Karpas-422 (cell line): ENCODE data around the gene ATP13A5. TPM values are rescaled to one million over a fixed set of nuclear protein-coding genes. Genes with fewer than 3 reads are reported as not detected.

ENCODE experiments used
- DNase-seq: peaks from one replicate; pipeline ENCODE4 v3.0.0-alpha.2; 2015
- H2AFZ ChIP-seq: fragments of 200-600 bp; sonication (generic); 2 replicates; pipeline ENCODE4 v1.6.1; 2014; ENCODE audit warnings: antibody characterized with exemption, low read length, mixed read lengths
- H3K27ac ChIP-seq: fragments of 200-600 bp; sonication (generic); 2 replicates; pipeline ENCODE4 v1.5.1; 2014; ENCODE audit warnings: mild to moderate bottlenecking, low read length, moderate library complexity
- H3K27me3 ChIP-seq: fragments of 200-600 bp; sonication (generic); 2 replicates; pipeline ENCODE4 v1.6.1; 2014; ENCODE audit warnings: low read length, mixed read lengths
- H3K36me3 ChIP-seq: fragments of 200-600 bp; sonication (generic); 2 replicates; pipeline ENCODE4 v1.6.1; 2014; ENCODE audit warnings: low read length, mixed read lengths; ENCODE audit not compliant: insufficient read depth
- H3K4me1 ChIP-seq: fragments of 200-600 bp; sonication (generic); 2 replicates; pipeline ENCODE4 v1.6.1; 2014; ENCODE audit warnings: mild to moderate bottlenecking, low read length, mixed read lengths
- H3K4me2 ChIP-seq: fragments of 200-600 bp; sonication (generic); 2 replicates; pipeline ENCODE4 v1.6.1; 2014; ENCODE audit warnings: low read length, low read depth, mild to moderate bottlenecking; ENCODE audit not compliant: poor library complexity, severe bottlenecking
- H3K4me3 ChIP-seq: fragments of 200-600 bp; sonication (generic); 2 replicates; pipeline ENCODE4 v1.5.1; 2014; ENCODE audit warnings: mild to moderate bottlenecking, antibody characterized with exemption, low read length, mixed read lengths
- H3K79me2 ChIP-seq: fragments of 200-600 bp; sonication (generic); 2 replicates; pipeline ENCODE4 v1.6.1; 2014; ENCODE audit warnings: mild to moderate bottlenecking, low read length, mixed read lengths
- H3K9ac ChIP-seq: fragments of 200-600 bp; sonication (generic); 2 replicates; pipeline ENCODE4 v1.6.0; 2014; ENCODE audit warnings: low read length
- H3K9me2 ChIP-seq: fragments of 200-600 bp; sonication (generic), shearing (Covaris generic); replicated peaks from 2 replicates; pipeline ENCODE4 v1.6.0; 2014; ENCODE audit warnings: mild to moderate bottlenecking, low read length, moderate library complexity; ENCODE audit not compliant: insufficient read depth
- H3K9me3 ChIP-seq: fragments of 300-700, 200-600 bp; sonication (generic); 2 replicates; pipeline ENCODE4 v1.6.1; 2014; ENCODE audit warnings: low read length, mixed read lengths
- H4K20me1 ChIP-seq: fragments of 200-600 bp; sonication (generic); 2 replicates; pipeline ENCODE4 v1.6.1; 2014; ENCODE audit warnings: mild to moderate bottlenecking, antibody characterized with exemption, low read length, low read depth; ENCODE audit not compliant: insufficient read depth
- total RNA-seq: library from RNA; depleted of rRNA; stranded (reverse); fragments of >200 nt; shearing (Covaris generic); gene quantifications from 2 replicates; pipeline ENCODE4 v1.2.3, GENCODE V29; 2014; ENCODE audit warnings: low replicate concordance

ATP13A5 gene
- total RNA-seq, 1 experiment from 2014 or later, result not detected

- no peak overlapping the region for H3K4me3 ChIP-seq
- no peaks in the 10 kb centered on the region for H3K36me3 ChIP-seq
- no peak overlapping the region for H3K27ac ChIP-seq
- H3K9me3 ChIP-seq, result no peaks in the 10 kb centered on the region
- H3K27me3 ChIP-seq, result no peaks in the 10 kb centered on the region
- no peaks in the 10 kb centered on the region for H4K20me1 ChIP-seq
- no peaks in the 10 kb centered on the region for H3K79me2 ChIP-seq
- H3K9me2 ChIP-seq, result no peaks in the 10 kb centered on the region
- no peak for DNase-seq
- H2AFZ ChIP-seq, result no peak overlapping the region
- H3K4me2 ChIP-seq, result no peak overlapping the region
- peaks cover 1% of the 10 kb centered on the region for H3K4me1 ChIP-seq
- H3K9ac ChIP-seq, result no peak overlapping the region
These were observed 36.0 kb downstream of the ATP13A5 start for GRCh38 chr3:193342551-193342950.

DNA sequence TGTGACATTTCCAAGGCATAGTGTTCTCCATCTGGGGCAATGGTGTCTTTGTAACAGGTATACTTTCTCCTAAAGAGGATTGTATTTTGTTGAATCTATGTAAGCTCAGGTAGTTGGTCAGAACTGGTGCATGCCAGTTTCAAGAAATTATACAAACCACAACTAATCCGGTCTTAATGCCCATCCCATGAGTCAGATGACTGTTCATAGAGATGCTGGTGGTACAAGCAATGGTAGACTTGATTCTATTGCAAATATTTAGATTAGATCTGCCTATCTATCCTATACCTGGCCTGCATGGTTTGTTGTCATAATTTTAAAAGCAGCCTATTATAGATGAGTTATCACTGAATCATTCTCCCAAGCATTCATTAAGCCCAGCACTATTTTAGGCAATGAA is 43.5 kb downstream of the ATP13A5 start:
- Histone ChIP-seq H3K79me2 (no peaks in the 10 kb centered on the region), H3K27ac (no peak overlapping the region), H3K9me3 (no peaks in the 10 kb centered on the region), H3K36me3 (no peaks in the 10 kb centered on the region), H3K27me3 (no peaks in the 10 kb centered on the region), H3K9ac (no peak overlapping the region), H3K4me2 (no peak overlapping the region), H3K4me3 (no peak overlapping the region), H3K4me1 (no peaks in the 10 kb centered on the region), H4K20me1 (no peaks in the 10 kb centered on the region), H2AFZ (no peak overlapping the region), H3K9me2 (no peaks in the 10 kb centered on the region)
- no peak for DNase-seq

DNA sequence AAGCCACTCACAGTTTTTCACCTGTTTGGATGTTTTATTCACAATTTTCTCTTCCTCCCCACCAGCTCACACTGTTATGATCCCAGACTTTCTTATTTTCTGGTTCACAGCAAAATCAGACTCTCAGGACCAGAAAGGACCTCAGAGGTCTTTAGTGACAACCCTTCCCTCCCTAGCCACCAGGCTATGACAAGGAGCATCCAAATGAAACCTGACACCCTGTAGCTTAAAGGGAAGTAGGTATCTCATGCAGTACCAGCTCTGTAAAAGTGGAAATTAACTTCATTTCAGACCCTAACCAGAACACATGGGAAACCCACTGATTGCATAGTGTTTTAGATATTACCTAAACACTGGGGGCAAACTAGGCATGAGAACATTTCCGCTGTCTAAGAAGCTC is 45.3 kb downstream of the ATP13A5 start:
- no peak for DNase-seq
- Histone ChIP-seq H3K27me3 (no peaks in the 10 kb centered on the region), H3K9ac (no peak overlapping the region)

GRCh38 chr3:193330555-193331204 is 47.9 kb downstream of the ATP13A5 start:
- Histone ChIP-seq H4K20me1 (no peaks in the 10 kb centered on the region), H3K4me1 (no peaks in the 10 kb centered on the region), H2AFZ (no peak overlapping the region), H3K27ac (no peak overlapping the region), H3K9ac (no peak overlapping the region), H3K4me2 (no peak overlapping the region), H3K27me3 (no peaks in the 10 kb centered on the region), H3K36me3 (no peaks in the 10 kb centered on the region), H3K79me2 (no peaks in the 10 kb centered on the region), H3K9me3 (no peaks in the 10 kb centered on the region), H3K4me3 (no peak overlapping the region), H3K9me2 (no peaks in the 10 kb centered on the region)
- no peak for DNase-seq

More for the DNA sequence above, 45.3 kb downstream of the ATP13A5 start:
- Histone ChIP-seq H3K4me1 (no peaks in the 10 kb centered on the region), H4K20me1 (no peaks in the 10 kb centered on the region), H3K36me3 (no peaks in the 10 kb centered on the region), H3K4me3 (no peak overlapping the region), H3K9me2 (no peaks in the 10 kb centered on the region), H3K9me3 (no peaks in the 10 kb centered on the region), H2AFZ (no peak overlapping the region), H3K79me2 (no peaks in the 10 kb centered on the region), H3K27ac (no peak overlapping the region), H3K4me2 (no peak overlapping the region)

DNA sequence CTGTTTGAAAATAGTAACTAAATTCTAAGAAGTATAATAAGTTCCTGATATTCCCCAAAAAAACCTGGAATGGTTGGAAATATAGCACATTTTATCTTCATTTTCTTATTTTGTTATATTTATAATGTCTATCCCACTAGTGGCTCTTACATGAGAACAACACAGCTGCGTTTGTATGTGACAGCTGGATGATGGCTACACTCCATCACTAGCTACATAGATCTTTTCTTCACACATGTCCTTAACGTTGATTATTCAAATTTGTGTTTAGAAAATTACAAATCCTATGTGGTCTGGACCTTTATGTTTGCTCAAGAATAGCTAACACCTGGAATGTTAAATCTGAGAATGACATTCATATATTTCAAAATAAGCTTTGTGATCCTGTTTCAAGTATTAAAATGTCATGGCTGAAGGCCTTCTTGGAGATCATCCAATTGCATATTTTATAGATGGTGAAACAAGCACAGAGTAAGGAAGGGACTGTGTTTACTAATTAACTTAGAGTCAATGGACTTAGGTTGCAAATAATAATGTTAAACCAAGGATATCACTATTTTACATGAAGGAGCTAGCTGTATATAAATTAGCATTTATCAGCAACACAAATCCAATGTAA is 60.8 kb downstream of the ATP13A5 start:
- Histone ChIP-seq H3K4me2 (no peak overlapping the region), H3K4me1 (no peaks in the 10 kb centered on the region), H3K9me2 (no peaks in the 10 kb centered on the region), H3K9ac (no peak overlapping the region), H4K20me1 (no peaks in the 10 kb centered on the region), H3K27me3 (no peaks in the 10 kb centered on the region), H3K36me3 (no peaks in the 10 kb centered on the region), H3K4me3 (no peak overlapping the region), H3K9me3 (no peaks in the 10 kb centered on the region), H2AFZ (no peak overlapping the region), H3K27ac (no peak overlapping the region), H3K79me2 (no peaks in the 10 kb centered on the region)
- DNase-seq, result no peak

DNA sequence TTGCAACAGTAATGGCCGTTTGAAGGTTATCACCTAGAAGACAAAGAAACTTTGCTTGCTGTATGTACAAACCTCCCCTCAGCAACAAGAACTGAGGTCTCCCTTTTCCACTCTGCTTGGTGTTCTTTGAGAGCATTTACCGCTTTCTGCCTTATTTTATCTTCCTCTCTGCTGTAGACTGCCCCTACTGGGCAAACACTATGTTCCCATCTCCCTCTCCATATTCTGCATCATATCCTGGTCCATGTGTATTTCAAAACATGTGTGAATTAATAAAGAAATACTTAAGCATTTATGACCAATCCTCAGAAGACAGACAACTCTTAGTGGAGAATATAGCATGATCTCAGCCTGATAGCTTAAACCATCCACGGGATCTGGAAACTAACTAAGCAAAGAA is 64.4 kb downstream of the ATP13A5 start:
- no peaks in the 10 kb centered on the region for H3K79me2 ChIP-seq
- H3K27me3 ChIP-seq, result no peaks in the 10 kb centered on the region
- H3K9me2 ChIP-seq, result no peaks in the 10 kb centered on the region
- no peaks in the 10 kb centered on the region for H4K20me1 ChIP-seq
- no peak overlapping the region for H3K4me2 ChIP-seq
- H3K9me3 ChIP-seq, result no peaks in the 10 kb centered on the region
- H3K4me1 ChIP-seq, result no peaks in the 10 kb centered on the region
- no peak overlapping the region for H3K27ac ChIP-seq
- no peaks in the 10 kb centered on the region for H3K36me3 ChIP-seq
- no peak overlapping the region for H3K4me3 ChIP-seq
- H3K9ac ChIP-seq, result no peak overlapping the region
- DNase-seq, result peak; percentile 55
- no peak overlapping the region for H2AFZ ChIP-seq

- Histone ChIP-seq H2AFZ (no peak overlapping the region), H3K79me2 (no peaks in the 10 kb centered on the region), H3K4me1 (no peaks in the 10 kb centered on the region), H3K4me2 (no peak overlapping the region), H3K27me3 (no peaks in the 10 kb centered on the region), H3K27ac (no peak overlapping the region), H3K9ac (no peak overlapping the region), H3K9me2 (no peaks in the 10 kb centered on the region), H3K9me3 (no peaks in the 10 kb centered on the region), H3K36me3 (no peaks in the 10 kb centered on the region), H3K4me3 (no peak overlapping the region), H4K20me1 (no peaks in the 10 kb centered on the region)
- no peak for DNase-seq
These were observed 65.2 kb downstream of the ATP13A5 start for GRCh38 chr3:193313061-193313958.
